Right hindlimb (tissue), 1 donor: ENCODE data around the gene BID.
"Not testable (repeated sequence)": the region's sequence is repeated elsewhere in the genome, so short reads cannot be mapped to it uniquely, and the experiment has no call there.

Experiments used
- DNase-seq: peaks from one replicate; pipeline ENCODE4 v3.0.0-alpha.2; 2018

The BID gene

GRCh38 chr22:17698276-17698675 lies 76.0 kb downstream of the BID start:
- not testable (repeated sequence) for DNase-seq

GRCh38 chr22:17697196-17697595 lies 77.1 kb downstream of the BID start:
- DNase-seq = not testable (repeated sequence)

DNA sequence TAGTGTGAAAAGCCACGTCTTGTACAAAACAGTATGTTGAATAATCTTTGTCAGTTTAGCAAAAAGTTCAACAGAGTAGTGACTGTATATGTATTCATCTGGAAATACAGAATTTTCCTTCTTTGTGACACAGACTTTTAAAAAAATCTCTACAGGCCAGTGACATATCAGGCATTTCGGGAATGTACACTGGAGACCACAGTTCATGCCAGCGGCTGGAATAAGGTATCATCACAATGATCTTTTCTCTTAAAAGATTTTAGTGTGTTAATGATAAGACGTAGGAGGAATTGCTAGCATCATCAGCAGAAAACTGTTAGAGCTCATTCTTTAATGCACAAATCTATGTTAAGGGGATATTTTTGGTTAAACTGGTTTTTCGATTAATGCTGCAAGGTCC lies 78.3 kb downstream of the BID start:
- no peak for DNase-seq

DNA sequence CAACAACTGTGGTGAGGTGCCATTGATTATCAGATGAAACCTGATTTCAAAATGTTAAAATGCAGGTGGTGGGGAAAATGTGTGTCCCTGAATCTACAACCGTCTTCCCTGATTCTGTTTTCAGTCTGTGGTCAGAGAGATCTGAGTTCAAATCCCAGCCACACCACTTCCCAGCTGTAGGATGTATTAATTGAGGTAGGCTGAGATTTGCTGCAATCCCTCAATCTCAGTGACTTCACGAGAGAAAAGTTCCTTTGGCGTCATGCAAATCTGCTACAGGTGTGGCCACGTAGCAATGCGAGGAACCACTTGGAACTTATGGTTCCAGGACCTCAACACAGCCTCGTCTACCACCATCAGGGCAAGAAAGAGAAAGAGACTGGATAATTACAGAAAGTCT lies 79.5 kb downstream of the BID start:
- DNase-seq = no peak

- DNase-seq = no peak
Observed at GRCh38 chr22:17694193-17694592, 80.1 kb downstream of the BID start.

DNA sequence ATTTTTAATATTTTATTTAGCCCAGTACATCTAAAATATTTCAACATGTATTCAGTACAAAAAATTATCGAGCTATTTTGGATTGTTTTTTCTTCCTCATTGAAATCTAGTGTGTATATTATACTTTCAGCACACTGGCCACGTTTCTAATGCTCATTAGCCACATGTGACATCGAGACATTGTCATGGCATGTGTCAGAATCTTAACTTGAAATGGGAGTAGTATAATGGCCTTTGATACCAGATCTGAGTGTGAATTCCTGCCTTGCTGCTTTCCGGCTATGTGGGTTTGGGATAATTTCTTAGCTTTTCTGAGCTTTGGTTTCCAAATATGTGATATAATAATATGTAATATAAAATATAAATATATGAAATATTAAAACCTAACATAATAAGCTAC lies 81.4 kb downstream of the BID start:
- DNase-seq = no peak

- DNase-seq = no peak
Observed at GRCh38 chr22:17684245-17684644, 90.0 kb downstream of the BID start.
